ENCODE data around the gene CAD.

Gene CAD

DNA sequence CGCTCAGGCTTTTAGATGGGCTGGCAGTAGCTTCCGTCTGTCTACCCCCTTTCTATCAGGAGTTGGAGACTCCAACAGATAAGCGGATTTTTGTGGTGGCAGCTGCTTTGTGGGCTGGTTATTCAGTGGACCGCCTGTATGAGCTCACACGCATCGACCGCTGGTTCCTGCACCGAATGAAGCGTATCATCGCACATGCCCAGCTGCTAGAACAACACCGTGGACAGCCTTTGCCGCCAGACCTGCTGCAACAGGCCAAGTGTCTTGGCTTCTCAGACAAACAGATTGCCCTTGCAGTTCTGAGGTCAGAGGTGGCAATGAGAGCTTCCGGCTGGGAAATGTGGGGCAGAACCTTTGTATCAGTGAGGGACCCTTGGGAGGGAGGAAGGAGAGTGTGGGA lies 14.8 kb downstream of the CAD start:
- no peak for DNase-seq

- no peak for DNase-seq
These were observed 16.2 kb downstream of the CAD start for GRCh38 chr2:27233341-27233740.

- no peak for DNase-seq
These were observed 19.0 kb downstream of the CAD start for GRCh38 chr2:27236136-27236535.

DNA sequence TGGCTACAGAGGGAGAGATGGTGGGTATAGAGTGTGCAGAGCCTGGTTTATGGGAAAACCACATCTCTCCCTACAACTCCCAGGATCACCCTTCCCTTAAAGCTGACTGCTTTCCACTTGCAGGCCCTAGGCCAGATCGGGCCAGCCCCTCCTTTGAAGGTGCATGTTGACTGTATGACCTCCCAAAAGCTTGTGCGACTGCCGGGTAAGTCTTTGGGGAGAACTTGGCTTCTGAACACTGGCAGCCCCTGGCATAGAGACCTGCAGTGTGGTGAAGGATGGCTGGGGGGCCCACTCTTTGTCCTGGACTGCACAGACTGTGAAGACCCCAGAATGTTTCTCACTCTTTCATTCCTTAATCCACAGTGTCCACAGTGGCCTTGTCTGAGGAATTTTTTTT lies 19.5 kb downstream of the CAD start:
- DNase-seq = no peak

- no peak for DNase-seq
These were observed 20.3 kb downstream of the CAD start for GRCh38 chr2:27237341-27237945.

DNA sequence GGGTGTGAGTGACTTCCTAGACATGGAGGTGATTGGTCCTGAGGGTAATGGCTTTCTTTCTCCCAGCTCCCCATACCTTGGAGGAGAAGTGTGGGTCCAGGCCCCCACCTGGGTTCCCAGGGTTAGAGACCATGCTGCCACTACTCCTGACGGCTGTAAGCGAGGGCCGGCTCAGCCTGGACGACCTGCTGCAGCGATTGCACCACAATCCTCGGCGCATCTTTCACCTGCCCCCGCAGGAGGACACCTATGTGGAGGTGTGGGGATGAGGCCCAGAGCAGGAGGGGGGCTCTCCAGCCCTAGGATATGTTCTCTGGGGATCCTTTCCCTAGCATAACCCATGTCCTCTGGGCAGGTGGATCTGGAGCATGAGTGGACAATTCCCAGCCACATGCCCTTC lies 21.8 kb downstream of the CAD start:
- DNase-seq = no peak

- no peak for DNase-seq
These were observed 23.2 kb downstream of the CAD start for GRCh38 chr2:27240406-27240805.

DNA sequence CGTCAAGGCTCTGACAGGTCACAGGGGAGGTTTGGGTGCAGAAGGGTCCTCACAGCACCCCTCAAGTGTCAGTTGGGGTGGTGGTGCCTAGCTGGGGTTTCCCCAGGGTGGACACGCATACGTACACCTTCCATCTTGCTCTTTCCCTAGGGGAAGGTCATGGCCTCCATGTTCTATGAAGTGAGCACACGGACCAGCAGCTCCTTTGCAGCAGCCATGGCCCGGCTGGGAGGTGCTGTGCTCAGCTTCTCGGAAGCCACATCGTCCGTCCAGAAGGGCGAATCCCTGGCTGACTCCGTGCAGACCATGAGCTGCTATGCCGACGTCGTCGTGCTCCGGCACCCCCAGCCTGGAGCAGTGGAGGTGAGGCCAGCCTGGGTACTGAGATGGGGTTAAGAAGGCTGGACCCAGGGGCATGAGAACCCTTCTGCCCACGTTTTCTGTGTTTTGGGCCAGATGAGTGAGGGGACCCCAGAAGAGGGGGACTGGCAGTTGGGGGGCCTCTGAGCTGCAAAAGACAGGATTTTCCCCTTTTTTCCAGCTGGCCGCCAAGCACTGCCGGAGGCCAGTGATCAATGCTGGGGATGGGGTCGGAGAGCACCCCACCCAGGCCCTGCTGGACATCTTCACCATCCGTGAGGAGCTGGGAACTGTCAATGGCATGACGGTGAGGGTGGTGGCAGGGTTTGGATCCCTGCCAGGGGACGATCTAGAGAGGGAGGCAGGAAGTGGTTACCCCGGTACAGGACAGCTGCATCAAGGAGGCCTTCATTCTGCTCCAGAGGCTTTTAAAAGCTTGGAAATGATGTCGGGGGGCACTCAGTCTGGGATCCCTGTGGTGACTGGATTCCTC lies 24.8 kb downstream of the CAD start:
- no peak for DNase-seq

GRCh38 chr2:27242614-27242951 lies 25.4 kb downstream of the CAD start:
- no peak for DNase-seq

- no peak for DNase-seq
These were observed 26.4 kb downstream of the CAD start for GRCh38 chr2:27243391-27244130.

- no peak for DNase-seq
These were observed 27.9 kb downstream of the CAD start for GRCh38 chr2:27245116-27245515.

DNA sequence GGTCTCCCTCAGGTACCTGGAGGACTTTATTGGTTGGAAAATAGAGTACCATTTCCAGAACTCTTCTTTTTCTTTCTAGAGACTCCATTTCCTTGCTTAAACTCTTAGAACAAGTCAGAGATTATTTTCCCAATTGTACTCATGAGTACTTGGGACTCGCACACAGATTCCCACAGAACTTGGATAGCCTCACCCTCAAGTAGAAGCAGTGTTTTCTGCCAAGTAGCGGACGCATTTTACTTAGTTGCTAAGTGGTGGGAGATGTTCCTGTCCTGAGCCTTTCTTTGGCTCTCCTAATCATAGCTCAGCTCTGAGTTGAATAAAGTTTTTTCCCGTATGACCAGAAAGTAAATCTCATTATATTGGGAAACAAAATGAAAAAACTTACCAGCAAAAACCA lies 28.5 kb downstream of the CAD start:
- DNase-seq = no peak

DNA sequence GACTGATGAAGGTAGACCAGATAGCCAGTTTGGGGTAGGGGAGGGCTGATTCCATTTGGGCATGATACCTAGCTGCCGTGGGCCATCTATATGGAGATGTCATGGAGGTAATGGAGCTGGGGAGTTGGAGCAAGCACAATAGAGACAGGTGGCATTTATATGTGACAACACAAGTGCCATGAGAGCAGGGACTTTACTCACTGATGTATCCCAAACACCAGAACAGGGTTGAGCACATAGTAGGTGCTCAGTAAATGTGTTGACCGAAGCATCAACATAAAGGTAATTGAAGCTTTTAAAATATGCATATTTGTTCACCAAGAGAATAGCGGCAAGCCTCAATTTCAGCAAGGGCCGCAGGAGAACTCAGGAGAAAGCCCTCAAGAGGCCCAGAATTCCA lies 30.7 kb downstream of the CAD start:
- DNase-seq = no peak

GRCh38 chr2:27249159-27249890 lies 32.2 kb downstream of the CAD start:
- DNase-seq = no peak

DNA sequence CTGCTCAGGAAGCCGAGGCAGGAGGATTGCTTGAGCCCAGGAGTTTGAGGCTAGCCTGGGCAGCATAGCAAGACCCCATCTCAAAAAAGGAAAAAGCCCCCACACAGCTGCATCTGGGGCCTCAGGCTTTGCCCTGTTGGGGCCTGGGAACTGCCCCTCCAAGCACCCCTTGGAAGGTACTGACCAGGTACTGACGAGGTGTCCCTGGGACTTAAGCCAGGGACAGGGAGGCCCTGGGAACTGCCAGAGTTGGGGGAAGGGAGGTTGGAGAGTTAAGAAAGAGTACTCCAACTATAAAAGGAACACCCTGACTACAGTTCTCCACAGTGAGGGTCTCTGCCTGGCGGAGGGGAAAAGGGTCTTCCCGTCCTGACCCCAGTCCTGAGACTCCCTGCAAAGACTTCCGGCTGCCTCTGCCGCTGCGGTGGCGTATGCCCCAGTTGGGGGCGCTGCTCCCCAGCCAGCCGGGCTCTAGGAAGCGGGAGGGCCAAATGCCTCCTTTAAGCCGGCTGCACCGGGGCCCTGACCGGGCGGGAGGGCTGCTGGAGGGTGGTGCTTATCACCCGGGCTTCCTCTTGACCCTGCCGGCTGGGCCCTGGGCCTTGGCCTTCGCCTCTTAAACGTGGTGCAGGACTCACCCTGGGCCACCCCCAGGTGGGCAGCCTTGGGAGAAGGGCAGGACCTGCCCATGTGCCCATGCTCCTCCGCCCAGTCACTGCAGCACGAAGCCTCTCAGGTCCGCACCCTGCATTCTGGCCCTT lies 32.9 kb downstream of the CAD start:
- peak; percentile 21 for DNase-seq

DNA sequence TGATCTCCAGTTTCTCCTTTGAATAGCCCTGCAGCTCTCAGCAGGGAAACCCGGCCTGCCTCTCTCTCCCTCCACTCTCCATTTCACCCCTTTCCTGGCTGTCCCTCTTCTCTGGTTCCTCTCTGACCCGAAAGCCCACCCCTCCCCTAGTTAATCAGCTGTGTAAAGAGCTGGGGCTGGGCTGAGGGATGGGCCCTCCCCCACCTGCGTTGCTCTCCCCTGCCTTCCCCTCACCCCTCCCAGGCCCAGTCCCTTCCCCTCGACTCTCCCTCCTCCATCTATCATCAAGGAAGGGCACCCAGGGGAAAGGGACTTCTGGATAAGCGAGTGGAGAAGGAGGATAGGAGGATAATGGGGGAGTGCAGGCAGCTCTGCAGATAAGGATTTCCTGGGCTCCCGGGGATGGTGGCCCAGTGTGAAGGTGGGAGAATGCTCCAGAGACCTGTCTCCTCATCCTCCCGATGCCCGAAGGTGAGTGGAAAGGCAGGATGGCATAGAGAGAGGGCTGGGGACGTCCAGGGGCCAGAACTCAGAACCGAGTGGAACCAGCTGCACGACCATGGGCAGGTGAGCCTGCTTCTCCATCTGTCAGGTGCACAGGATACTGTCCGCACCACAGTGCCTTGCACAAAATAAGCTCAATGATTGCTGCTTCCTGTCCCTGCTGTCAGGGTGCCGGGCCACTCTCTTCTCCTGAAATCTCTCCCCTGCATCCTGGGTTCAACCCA lies 33.6 kb downstream of the CAD start:
- no peak for DNase-seq

GRCh38 chr2:27251766-27252165 lies 34.6 kb downstream of the CAD start:
- no peak for DNase-seq

GRCh38 chr2:27255187-27255586 lies 38.0 kb downstream of the CAD start:
- no peak for DNase-seq

DNA sequence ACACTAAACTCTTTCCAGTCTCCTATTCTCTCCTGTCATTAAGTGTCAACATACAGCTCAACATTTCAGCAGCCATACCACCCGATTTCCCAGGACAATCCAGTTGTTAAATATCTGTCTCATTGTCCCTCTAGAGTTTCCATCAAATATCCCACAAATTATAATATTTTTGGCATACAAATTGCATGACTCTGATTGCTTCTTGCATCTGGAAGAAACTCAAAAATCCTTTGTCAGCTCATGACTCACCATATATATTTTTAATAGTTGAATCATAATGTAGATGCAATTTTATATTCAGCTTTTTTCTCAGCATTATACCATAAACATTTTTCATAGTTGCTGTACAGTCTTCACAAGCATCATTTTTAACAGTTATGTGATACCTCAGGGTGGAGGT lies 38.5 kb downstream of the CAD start:
- no peak for DNase-seq

- DNase-seq = no peak
These were observed 39.8 kb downstream of the CAD start for GRCh38 chr2:27256855-27257454.

DNA sequence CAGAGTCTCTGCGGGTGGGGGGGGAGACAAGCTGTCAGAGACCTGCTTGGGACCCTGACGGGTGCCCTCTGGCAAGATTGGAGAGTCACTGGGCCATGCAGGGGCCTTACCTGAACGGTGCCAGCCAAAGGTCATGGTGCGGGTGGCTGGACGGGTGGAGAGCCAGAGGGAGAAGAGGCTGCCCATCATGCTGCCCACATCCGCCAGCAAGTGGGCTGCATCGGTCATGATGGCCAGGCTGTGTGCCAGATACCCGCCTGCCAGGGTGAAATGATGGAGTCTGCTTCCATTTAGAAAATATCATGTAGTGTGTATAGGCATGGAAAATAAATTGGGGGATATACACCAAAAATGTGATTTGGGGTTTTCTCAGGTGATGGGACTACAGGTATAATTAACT lies 40.9 kb downstream of the CAD start:
- no peak for DNase-seq

All from DMS 273 treated with DMSO at 0.1 percent for 48 hours (cell line).